ENCODE measurements around the gene SLC25A21.

GRCh38 chr14:37032863-37033262, 139.5 kb downstream of the SLC25A21 start:
- TF ChIP-seq TAF1 (IDR thresholded peaks at IDR 0.05; ENCODE audit: low read depth) = no peak
- TF ChIP-seq YY1 (IDR thresholded peaks at IDR 0.05; ENCODE audit: low read depth) = no peak
- TF ChIP-seq EP300 (IDR thresholded peaks at IDR 0.05; ENCODE audit: borderline replicate concordance) = no peak
- no peak for TF ChIP-seq CEBPB (IDR thresholded peaks at IDR 0.05)
- TF ChIP-seq ZBTB7A (IDR thresholded peaks at IDR 0.05; ENCODE audit: low read depth) = no peak
- no peak for TF ChIP-seq CREB1 (IDR thresholded peaks at IDR 0.05; ENCODE audit: low read depth)
- TF ChIP-seq, protein P1, sequence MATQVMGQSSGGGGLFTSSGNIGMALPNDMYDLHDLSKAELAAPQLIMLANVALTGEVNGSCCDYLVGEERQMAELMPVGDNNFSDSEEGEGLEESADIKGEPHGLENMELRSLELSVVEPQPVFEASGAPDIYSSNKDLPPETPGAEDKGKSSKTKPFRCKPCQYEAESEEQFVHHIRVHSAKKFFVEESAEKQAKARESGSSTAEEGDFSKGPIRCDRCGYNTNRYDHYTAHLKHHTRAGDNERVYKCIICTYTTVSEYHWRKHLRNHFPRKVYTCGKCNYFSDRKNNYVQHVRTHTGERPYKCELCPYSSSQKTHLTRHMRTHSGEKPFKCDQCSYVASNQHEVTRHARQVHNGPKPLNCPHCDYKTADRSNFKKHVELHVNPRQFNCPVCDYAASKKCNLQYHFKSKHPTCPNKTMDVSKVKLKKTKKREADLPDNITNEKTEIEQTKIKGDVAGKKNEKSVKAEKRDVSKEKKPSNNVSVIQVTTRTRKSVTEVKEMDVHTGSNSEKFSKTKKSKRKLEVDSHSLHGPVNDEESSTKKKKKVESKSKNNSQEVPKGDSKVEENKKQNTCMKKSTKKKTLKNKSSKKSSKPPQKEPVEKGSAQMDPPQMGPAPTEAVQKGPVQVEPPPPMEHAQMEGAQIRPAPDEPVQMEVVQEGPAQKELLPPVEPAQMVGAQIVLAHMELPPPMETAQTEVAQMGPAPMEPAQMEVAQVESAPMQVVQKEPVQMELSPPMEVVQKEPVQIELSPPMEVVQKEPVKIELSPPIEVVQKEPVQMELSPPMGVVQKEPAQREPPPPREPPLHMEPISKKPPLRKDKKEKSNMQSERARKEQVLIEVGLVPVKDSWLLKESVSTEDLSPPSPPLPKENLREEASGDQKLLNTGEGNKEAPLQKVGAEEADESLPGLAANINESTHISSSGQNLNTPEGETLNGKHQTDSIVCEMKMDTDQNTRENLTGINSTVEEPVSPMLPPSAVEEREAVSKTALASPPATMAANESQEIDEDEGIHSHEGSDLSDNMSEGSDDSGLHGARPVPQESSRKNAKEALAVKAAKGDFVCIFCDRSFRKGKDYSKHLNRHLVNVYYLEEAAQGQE (IDR thresholded peaks at IDR 0.05; ENCODE audit: low read depth) = no peak
- no peak for TF ChIP-seq USF1 (IDR thresholded peaks at IDR 0.05)
- TF ChIP-seq RAD21 (IDR thresholded peaks at IDR 0.05; ENCODE audit: low read depth) = no peak
